ENCODE measurements around the gene MRI1. TPM values are rescaled to one million over a fixed set of nuclear protein-coding genes. Genes with fewer than 3 reads are reported as not detected.

MRI1 gene
- total and polyA plus RNA-seq, 2 of the 4 experiments (the other 2 are of a cell fraction), result 26.7 to 37.6 TPM

DNA sequence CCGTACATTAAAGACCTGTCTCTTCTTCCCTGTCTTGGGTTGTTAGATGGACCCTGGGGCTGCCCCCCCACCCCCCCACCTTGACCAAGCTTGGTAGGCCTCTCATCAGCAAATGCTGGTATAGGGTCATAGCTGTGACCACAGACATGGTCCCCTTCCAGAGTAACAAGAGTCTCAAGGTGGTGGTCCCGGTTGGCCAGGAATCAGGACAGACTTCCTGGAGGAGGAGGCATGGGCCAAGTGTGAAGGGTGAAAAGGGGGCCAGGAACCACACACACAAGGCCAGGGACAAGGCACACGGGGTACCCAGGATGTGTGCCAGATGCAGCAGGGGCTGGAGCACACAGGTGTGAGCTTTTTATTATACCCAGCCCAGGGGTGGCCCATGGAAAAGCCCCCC, 1.1 kb upstream of the MRI1 start:
- intact Hi-C loops (cut with micrococcal nuclease), result no loop called here
- Histone ChIP-seq H3K18ac (ENCODE audit: low read depth, low read length) (no peak overlapping the region), H2AK5ac (ENCODE audit: low read depth, low read length) (no peak overlapping the region), H3K4me3 (ENCODE audit: insufficient read depth, low read depth, low read length) (no peak overlapping the region), H3K9me3 (ENCODE audit: control insufficient read depth, insufficient read depth, low read length) (no peaks in the 10 kb centered on the region), H2BK15ac (ENCODE audit: low read depth, low read length) (no peak overlapping the region), H4K8ac (ENCODE audit: low read depth in 2 of 2, low read length in 2 of 2) (no peak overlapping the region), H3K4me1 (ENCODE audit: control insufficient read depth, insufficient read depth, low read length) (peaks cover 7% of the 10 kb centered on the region), H3K56ac (ENCODE audit: extremely low read depth, insufficient read depth, low read length) (no peak overlapping the region), H4K91ac (ENCODE audit: insufficient read depth, low read depth, low read length) (no peak overlapping the region), H3K27ac (ENCODE audit: insufficient read depth, low read length) (no peak overlapping the region), H2BK20ac (ENCODE audit: low read depth, low read length) (no peak overlapping the region), H3K79me1 (ENCODE audit: low read depth in 1 of 2, low read length in 2 of 2) (peaks cover 18 to 38% of the 10 kb centered on the region in 2 experiments), H3K14ac (replicated peaks; ENCODE audit: low read depth, low read length) (no peak overlapping the region), H4K20me1 (ENCODE audit: insufficient read depth, low read length) (0 out of 2 replicates have a peak, but pooled peaks cover 8% of the 10 kb centered on the region), H4K5ac (ENCODE audit: low read depth, low read length) (no peak overlapping the region), H2BK5ac (ENCODE audit: low read depth, low read length, poor library complexity, severe bottlenecking) (no peak overlapping the region), H3K4ac (ENCODE audit: low read depth, low read length) (no peak overlapping the region), H3K9ac (ENCODE audit: low read depth, low read length) (no peak overlapping the region), H3K9me1 (ENCODE audit: insufficient read depth, low read length) (no peaks in the 10 kb centered on the region; the same call in 1 of the 2 replicates), H2BK120ac (ENCODE audit: low read depth, low read length) (no peak overlapping the region), H2AK9ac (replicated peaks; ENCODE audit: low read depth, low read length, poor library complexity) (no peak overlapping the region), H3K4me2 (ENCODE audit: low read depth, low read length) (no peak overlapping the region), H3K23ac (ENCODE audit: low read depth, low read length) (no peak overlapping the region), H3K27me3 (ENCODE audit: control insufficient read depth, insufficient read depth, low read length) (no peaks in the 10 kb centered on the region), H2AFZ (replicated peaks; ENCODE audit: low read length, poor library complexity) (no peak overlapping the region), H3K36me3 (ENCODE audit: control insufficient read depth, insufficient read depth, low read length) (peaks cover 52% of the 10 kb centered on the region)
- dilution Hi-C loops (cut with HindIII; ENCODE audit: low sequenced_read_pairs, unreplicated experiment), result no loop called here
- no peak for ATAC-seq (ENCODE audit: low read depth)
- no peak for DNase-seq
- ChIA-PET CTCF (no interaction called here), POLR2A (ENCODE audit: unreplicated experiment) (interaction anchor here (0.6 kb wide), 1 partner anchor 9 kb away, joined by 5 read pairs; no protein-coding TSS in a partner anchor)
- no TSS peak for BruUV-seq (replicated peaks)
- 100% methylated on average over 1 of the region's 3 CpGs; no CpG with 5 or more reads in 1 of the 2 experiments for WGBS, 2 experiments (ENCODE audit: extremely low coverage in 2 of 2, insufficient read length in 1 of 2)
- no peak for TF ChIP-seq USF2 (IDR thresholded peaks at IDR 0.05; ENCODE audit: low read depth, low read length)
- TF ChIP-seq RCOR1 (IDR thresholded peaks at IDR 0.05; ENCODE audit: insufficient replicate concordance, low read length), result no peak
- TF ChIP-seq MXI1 (IDR thresholded peaks at IDR 0.05; ENCODE audit: borderline replicate concordance, low read depth, low read length), result no peak
- TF ChIP-seq NFE2L2 (IDR thresholded peaks at IDR 0.05; ENCODE audit: low read depth, low read length), result no peak
- no peak for TF ChIP-seq MAZ (IDR thresholded peaks at IDR 0.05; ENCODE audit: borderline replicate concordance, low read depth, low read length)
- TF ChIP-seq, protein P1, sequence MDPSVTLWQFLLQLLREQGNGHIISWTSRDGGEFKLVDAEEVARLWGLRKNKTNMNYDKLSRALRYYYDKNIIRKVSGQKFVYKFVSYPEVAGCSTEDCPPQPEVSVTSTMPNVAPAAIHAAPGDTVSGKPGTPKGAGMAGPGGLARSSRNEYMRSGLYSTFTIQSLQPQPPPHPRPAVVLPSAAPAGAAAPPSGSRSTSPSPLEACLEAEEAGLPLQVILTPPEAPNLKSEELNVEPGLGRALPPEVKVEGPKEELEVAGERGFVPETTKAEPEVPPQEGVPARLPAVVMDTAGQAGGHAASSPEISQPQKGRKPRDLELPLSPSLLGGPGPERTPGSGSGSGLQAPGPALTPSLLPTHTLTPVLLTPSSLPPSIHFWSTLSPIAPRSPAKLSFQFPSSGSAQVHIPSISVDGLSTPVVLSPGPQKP (IDR thresholded peaks at IDR 0.05; ENCODE audit: borderline replicate concordance, low read depth, low read length), result no peak
- TF ChIP-seq BHLHE40 (IDR thresholded peaks at IDR 0.05; ENCODE audit: low read depth, low read length), result no peak
- in situ Hi-C loops (cut with MboI; ENCODE audit: low sequenced_read_pairs), result loop anchor here (25.0 kb wide), 1 partner anchor 324 kb away; the partner anchor contains the start of genes C19orf67 and SAMD1

Measured in IMR-90 (cell line).